Body of pancreas (tissue), 4 donors: Measurements from ENCODE around the gene SIX5.

Experiments
- POLR2A ChIP-seq, 3 donors: fragments of 450-650 bp; IDR thresholded peaks; one replicate each; pipeline ENCODE4 v1.6.1; 2016; ENCODE audit warnings: antibody characterized with exemption in 3 of 3, mild to moderate bottlenecking in 2 of 3
- TF ChIP-seq, protein P1 (sequence below), 7 experiments: fragments of 450-650 bp in 4 of 7; fragments of 200-600 bp in 3 of 7; sonication (generic) in 3 of 7; IDR thresholded peaks; one replicate each; pipeline ENCODE4 v1.5.1; 2016 to 2019; ENCODE audit warnings: antibody characterized with exemption in 7 of 7

- TF ChIP-seq, protein P1, sequence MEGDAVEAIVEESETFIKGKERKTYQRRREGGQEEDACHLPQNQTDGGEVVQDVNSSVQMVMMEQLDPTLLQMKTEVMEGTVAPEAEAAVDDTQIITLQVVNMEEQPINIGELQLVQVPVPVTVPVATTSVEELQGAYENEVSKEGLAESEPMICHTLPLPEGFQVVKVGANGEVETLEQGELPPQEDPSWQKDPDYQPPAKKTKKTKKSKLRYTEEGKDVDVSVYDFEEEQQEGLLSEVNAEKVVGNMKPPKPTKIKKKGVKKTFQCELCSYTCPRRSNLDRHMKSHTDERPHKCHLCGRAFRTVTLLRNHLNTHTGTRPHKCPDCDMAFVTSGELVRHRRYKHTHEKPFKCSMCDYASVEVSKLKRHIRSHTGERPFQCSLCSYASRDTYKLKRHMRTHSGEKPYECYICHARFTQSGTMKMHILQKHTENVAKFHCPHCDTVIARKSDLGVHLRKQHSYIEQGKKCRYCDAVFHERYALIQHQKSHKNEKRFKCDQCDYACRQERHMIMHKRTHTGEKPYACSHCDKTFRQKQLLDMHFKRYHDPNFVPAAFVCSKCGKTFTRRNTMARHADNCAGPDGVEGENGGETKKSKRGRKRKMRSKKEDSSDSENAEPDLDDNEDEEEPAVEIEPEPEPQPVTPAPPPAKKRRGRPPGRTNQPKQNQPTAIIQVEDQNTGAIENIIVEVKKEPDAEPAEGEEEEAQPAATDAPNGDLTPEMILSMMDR (IDR thresholded peaks at IDR 0.05), result peak in 1 of 7 experiments; percentile 3
- TF ChIP-seq POLR2A (IDR thresholded peaks at IDR 0.05), result peak; percentile 28 to 51 (median 40)
These were observed 3.2 kb upstream of the SIX5 start for GRCh38 chr19:45772130-45772840.
